Left ventricle myocardium inferior (tissue), 1 donor: ENCODE data around the gene TRMT61A. TPM values are rescaled to one million over a fixed set of nuclear protein-coding genes. Genes with fewer than 3 reads are reported as not detected.
A peak's percentile ranks its signal among the peaks of the same experiment; 100 is the strongest.

Source experiments
- DNase-seq: peaks from one replicate; pipeline ENCODE4 v3.0.0-alpha.2; 2020
- H3K27ac ChIP-seq: fragments of 200-600 bp; replicated peaks from 2 replicates; pipeline ENCODE4 v1.8.0; 2021
- H3K27me3 ChIP-seq: fragments of 200-600 bp; 2 replicates; pipeline ENCODE4 v1.8.0; 2021; ENCODE audit warnings: low read depth
- H3K36me3 ChIP-seq: fragments of 200-600 bp; 2 replicates; pipeline ENCODE4 v1.8.0; 2021
- H3K4me1 ChIP-seq: fragments of 200-600 bp; 2 replicates; pipeline ENCODE4 v1.8.0; 2021
- H3K4me3 ChIP-seq: fragments of 200-600 bp; 2 replicates; pipeline ENCODE4 v1.8.0; 2021; ENCODE audit warnings: mild to moderate bottlenecking, moderate library complexity
- H3K9me3 ChIP-seq: fragments of 200-600 bp; replicated peaks from 2 replicates; pipeline ENCODE4 v1.8.0; 2021
- CTCF ChIP-seq: fragments of 200-600 bp; IDR thresholded peaks from 2 replicates; pipeline ENCODE4 v1.8.0; 2021; ENCODE audit warnings: antibody characterized with exemption, mild to moderate bottlenecking, borderline replicate concordance
- intact Hi-C: fragments of 100-400 bp; cut with micrococcal nuclease; formaldehyde crosslinking; loops from one replicate; pipeline ENCODE4 v1.11.0; 2022
- total RNA-seq: library from RNA; stranded (reverse); fragmentation: NEBNext Ultra II Directional; extraction: Animal tissue kit (Norgen Biotek cat#: 25700); gene quantifications from one replicate; pipeline ENCODE4 v1.2.1, GENCODE V29; 2021
- donor health status: DM: no; HTN: yes; CAD: no; lungs with severe emphysema.

The TRMT61A gene
- total RNA-seq, 1 donor from 2014 or later, result 5.9 TPM

DNA sequence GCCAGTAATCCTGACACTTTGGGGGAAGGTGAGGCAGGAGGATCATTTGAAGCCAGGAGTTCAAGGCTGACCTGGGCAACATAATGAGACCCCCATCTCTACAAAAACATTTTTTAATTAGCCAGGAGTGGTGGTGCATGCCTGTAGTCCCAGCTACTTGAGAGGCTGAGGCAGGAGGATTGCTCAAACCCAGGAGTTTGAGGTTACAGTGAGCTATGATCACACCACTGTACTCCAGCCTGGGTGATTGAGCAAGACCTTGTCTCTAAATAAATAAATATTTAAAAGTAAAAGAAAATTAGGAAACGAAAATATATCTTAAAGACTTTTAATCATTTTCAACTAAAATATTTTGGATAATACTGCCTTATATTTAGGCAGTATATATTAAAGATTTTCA is 32.2 kb upstream of the TRMT61A start:
- TF ChIP-seq CTCF, result no peak
- peaks cover 48% of the 10 kb centered on the region for H3K4me1 ChIP-seq
- DNase-seq, result no peak
- peak overlapping the region; percentile 54 for H3K27ac ChIP-seq
- H3K27me3 ChIP-seq, result no peaks in the 10 kb centered on the region
- intact Hi-C loops, result loop anchor here (5.0 kb wide), 1 partner anchor 51 kb away; no protein-coding TSS in a partner anchor
- peaks cover 76% of the 10 kb centered on the region for H3K36me3 ChIP-seq
- H3K4me3 ChIP-seq, result no peak overlapping the region
- no peaks in the 10 kb centered on the region for H3K9me3 ChIP-seq

DNA sequence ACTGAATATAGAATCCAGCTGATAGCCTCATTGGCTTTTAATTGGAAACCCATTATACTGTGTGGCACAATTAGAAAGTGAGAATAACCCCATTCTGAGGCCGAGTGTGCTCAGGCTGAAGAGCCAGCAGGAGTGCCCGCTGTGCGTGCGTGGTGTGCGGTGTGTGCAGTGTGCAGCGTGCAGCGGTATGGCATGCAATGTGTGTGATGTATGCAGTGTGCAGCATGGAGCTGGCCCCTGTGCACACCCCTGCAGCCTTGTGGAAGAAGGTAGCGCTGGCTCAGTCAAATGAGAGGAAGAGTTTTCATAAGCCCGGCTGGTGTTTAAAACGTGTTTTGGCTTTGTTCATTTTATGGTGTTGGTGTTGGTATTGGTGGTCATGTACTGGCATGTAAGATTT is 29.3 kb upstream of the TRMT61A start:
- Histone ChIP-seq H3K27ac (peak overlapping the region; percentile 2), H3K4me3 (no peak overlapping the region), H3K27me3 (no peaks in the 10 kb centered on the region), H3K4me1 (peaks cover 48% of the 10 kb centered on the region), H3K36me3 (peaks cover 78% of the 10 kb centered on the region), H3K9me3 (no peaks in the 10 kb centered on the region)
- no peak for TF ChIP-seq CTCF
- intact Hi-C loops, result loop anchor here (5.0 kb wide), 1 partner anchor 48 kb away; no protein-coding TSS in a partner anchor
- no peak for DNase-seq

DNA sequence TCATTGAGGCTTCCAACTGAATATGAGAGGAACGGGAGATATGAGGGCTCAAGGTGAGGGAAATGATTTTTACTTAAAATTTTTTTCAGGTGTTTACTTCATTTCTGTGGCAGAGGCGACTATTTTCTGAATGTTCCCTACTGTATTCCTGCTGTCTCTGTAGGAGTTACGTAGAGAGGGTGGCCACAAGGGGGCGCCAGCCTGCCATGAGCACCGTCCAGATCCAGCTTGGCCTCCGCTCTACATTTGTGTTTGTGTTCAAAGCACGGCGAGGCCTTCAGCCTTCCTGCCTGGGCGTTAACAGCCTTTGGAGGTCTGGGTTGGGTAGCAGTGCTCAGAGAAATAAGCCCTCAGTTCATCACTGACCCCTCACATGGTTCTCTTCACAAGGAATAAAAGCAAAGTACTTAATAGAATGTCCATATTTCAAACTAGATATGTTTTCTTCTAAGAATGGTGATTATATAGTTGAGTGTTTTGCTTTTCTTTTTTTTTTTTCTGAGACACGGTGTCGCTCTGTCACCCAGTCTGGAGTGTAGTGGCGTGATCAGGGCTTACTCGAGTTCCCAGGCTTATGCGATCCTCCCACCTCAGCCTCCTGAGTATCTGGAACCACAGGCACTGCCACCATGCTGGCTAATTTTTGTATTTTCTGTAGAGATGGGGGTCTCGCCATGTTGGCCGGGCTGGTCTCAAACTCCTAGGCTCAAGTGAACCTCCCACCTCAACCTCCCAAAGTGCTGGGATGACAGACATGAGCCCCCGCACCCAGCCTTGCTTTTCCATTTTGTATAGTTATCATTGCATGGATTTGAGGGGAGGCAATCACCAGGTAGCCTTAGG is 28.6 kb upstream of the TRMT61A start:
- peak; percentile 94 for TF ChIP-seq CTCF
- no peaks in the 10 kb centered on the region for H3K9me3 ChIP-seq
- H3K27ac ChIP-seq, result peak overlapping the region; percentile 27
- no peak overlapping the region for H3K4me3 ChIP-seq
- peak; percentile 90 for DNase-seq
- peaks cover 78% of the 10 kb centered on the region for H3K36me3 ChIP-seq
- H3K4me1 ChIP-seq, result peaks cover 48% of the 10 kb centered on the region
- intact Hi-C loops, result no loop called here
- H3K27me3 ChIP-seq, result no peaks in the 10 kb centered on the region

DNA sequence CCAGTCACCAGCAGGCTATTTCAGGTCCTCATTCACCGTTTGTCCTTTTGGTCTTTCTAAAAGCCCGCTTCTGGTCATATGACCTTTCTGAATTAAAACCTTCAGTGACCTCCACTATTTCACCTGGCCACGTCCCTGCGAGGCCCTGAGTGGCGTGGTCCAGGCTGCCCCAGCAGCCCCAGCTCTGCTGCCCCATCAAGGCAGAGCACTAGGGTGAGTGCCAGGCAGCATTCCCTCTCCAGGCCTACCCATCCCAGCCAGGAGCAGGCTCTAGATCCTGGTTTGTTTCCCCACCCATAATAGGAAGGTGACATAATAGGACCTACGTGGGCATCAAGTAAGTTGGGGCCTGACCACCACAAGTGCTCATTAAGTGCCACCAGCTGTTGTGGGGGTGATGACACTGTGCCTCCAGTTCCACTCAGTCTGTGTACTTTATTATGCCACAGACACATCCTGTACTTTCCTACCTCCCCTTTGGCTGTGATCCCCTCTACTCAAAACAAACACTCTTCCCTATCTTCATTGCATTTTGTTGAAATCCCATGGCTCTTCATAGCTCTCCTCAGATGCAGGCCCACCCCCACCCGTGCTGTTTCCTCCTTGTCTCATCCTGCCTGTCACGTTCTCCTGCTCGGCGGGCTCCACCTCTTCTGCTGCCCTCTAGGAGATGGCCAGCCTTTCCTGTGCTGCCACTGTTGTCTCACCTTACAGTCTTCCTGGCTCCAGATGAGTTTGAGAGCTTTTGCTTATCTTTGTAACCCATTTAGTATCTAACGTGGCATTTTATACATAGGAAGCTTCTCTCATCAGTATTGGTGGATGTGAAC is 27.7 kb upstream of the TRMT61A start:
- Histone ChIP-seq H3K4me3 (no peak overlapping the region), H3K27ac (peak overlapping the region; percentile 27), H3K36me3 (peaks cover 78% of the 10 kb centered on the region), H3K4me1 (peaks cover 40% of the 10 kb centered on the region), H3K9me3 (no peaks in the 10 kb centered on the region), H3K27me3 (no peaks in the 10 kb centered on the region)
- intact Hi-C loops, result no loop called here
- no peak for DNase-seq
- TF ChIP-seq CTCF, result no peak

DNA sequence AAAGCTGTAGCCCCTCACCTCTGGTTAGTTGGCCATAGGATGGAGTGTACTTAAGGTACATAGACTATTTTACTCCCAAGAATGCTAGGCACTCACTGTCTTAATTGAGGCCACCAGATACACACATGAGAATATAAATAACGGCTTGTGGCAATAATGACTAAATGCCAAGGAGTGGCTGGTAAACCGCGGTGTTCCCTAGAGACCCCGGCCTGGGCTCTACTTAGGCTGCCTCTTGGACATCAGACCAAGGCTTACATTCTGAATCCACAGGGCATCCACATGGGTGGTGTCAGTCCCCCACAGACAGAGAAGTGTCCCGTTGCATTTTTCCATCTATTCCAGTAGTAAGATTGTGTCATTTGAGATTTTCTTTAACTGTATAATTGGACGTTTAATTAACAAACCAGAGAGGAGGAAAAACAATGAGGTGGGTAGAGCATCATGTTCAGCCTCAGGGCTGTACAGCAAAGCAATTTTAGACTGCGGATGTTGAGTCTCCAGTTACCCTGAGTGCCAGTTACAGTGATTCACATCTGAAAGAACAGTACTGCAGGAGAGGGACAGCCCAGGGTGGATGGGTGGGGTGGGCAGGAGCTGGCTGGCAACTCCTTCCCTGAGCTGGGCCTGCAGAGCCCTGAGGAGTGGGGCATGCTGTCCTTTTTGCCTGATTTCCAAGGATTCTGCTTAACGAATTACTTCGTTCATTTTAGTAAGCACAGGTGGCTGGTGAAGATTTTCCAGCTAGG is 26.9 kb upstream of the TRMT61A start:
- no peak for DNase-seq
- Histone ChIP-seq H3K27me3 (no peaks in the 10 kb centered on the region), H3K27ac (no peak overlapping the region), H3K36me3 (peaks cover 78% of the 10 kb centered on the region), H3K9me3 (no peaks in the 10 kb centered on the region), H3K4me3 (no peak overlapping the region), H3K4me1 (peaks cover 32% of the 10 kb centered on the region)
- intact Hi-C loops, result no loop called here
- no peak for TF ChIP-seq CTCF
